H9 (cell line): ENCODE measurements around the gene MDH1. TPM values are rescaled to one million over a fixed set of nuclear protein-coding genes. Genes with fewer than 3 reads are reported as not detected.

ENCODE experiments used
- DNase-seq: peaks from one replicate; pipeline ENCODE4 v3.0.0-alpha.2; 2017
- H2AFZ ChIP-seq: one replicate; pipeline ENCODE4 v1.6.1; 2013; ENCODE audit warnings: mild to moderate bottlenecking, low read length, control low read depth, moderate library complexity
- H2AK5ac ChIP-seq: 2 replicates; pipeline ENCODE4 v1.6.1; 2013; ENCODE audit warnings: low read length, control low read depth, mixed read lengths; ENCODE audit not compliant: insufficient read length
- H2BK120ac ChIP-seq: one replicate; pipeline ENCODE4 v1.6.1; 2013; ENCODE audit warnings: low read depth, mild to moderate bottlenecking, low read length, control low read depth, inconsistent platforms; ENCODE audit not compliant: poor library complexity, severe bottlenecking
- H2BK12ac ChIP-seq: 2 replicates; pipeline ENCODE4 v1.6.1; 2013; ENCODE audit warnings: low read length, control low read depth, mixed read lengths, low read depth; ENCODE audit not compliant: insufficient read length
- H2BK15ac ChIP-seq: 2 replicates; pipeline ENCODE4 v1.6.1; 2013; ENCODE audit warnings: low read depth, low read length, control low read depth
- H2BK20ac ChIP-seq: one replicate; pipeline ENCODE4 v1.6.1; 2013; ENCODE audit warnings: low read depth, mild to moderate bottlenecking, low read length, control low read depth, inconsistent platforms; ENCODE audit not compliant: poor library complexity, severe bottlenecking
- H2BK5ac ChIP-seq: 2 replicates; pipeline ENCODE4 v1.6.1; 2013; ENCODE audit warnings: low read length, control low read depth, mixed read lengths; ENCODE audit not compliant: insufficient read length
- H3K14ac ChIP-seq: 2 replicates; pipeline ENCODE4 v1.6.1; 2013; ENCODE audit warnings: low read length, control low read depth; ENCODE audit not compliant: insufficient read depth
- H3K18ac ChIP-seq: 2 replicates; pipeline ENCODE4 v1.6.1; 2013; ENCODE audit warnings: low read depth, mild to moderate bottlenecking, mixed read lengths, low read length, control low read depth; ENCODE audit not compliant: insufficient read length
- H3K23ac ChIP-seq: 2 replicates; pipeline ENCODE4 v1.6.1; 2013; ENCODE audit warnings: low read length, control low read depth, mixed read lengths, low read depth; ENCODE audit not compliant: insufficient read length
- H3K23me2 ChIP-seq: 2 replicates; pipeline ENCODE4 v1.6.1; 2013; ENCODE audit warnings: low read depth, mild to moderate bottlenecking, mixed read lengths, low read length, control low read depth; ENCODE audit not compliant: insufficient read length, poor library complexity, severe bottlenecking
- H3K27ac ChIP-seq: 2 replicates; pipeline ENCODE4 v1.5.1; 2013; ENCODE audit warnings: low read length, control low read depth, mixed read lengths, low read depth; ENCODE audit not compliant: insufficient read length
- H3K27me3 ChIP-seq: 2 replicates; pipeline ENCODE4 v1.6.1; 2013; ENCODE audit warnings: low read length, control low read depth, inconsistent platforms; ENCODE audit not compliant: insufficient read depth
- H3K4ac ChIP-seq: 2 replicates; pipeline ENCODE4 v1.6.1; 2013; ENCODE audit warnings: low read depth, mild to moderate bottlenecking, control low read depth, inconsistent platforms, low read length, moderate library complexity
- H3K4me1 ChIP-seq: 2 replicates; pipeline ENCODE4 v1.6.1; 2013; ENCODE audit warnings: low read length, control low read depth, inconsistent platforms; ENCODE audit not compliant: insufficient read depth
- H3K4me2 ChIP-seq: 2 replicates; pipeline ENCODE4 v1.6.1; 2013; ENCODE audit warnings: low read length, control low read depth, mixed read lengths; ENCODE audit not compliant: insufficient read length, insufficient read depth
- H3K56ac ChIP-seq: 2 replicates; pipeline ENCODE4 v1.6.1; 2013; ENCODE audit warnings: low read depth, mild to moderate bottlenecking, mixed read lengths, low read length, control low read depth; ENCODE audit not compliant: insufficient read length
- H3K79me1 ChIP-seq: 2 replicates; pipeline ENCODE4 v1.6.1; 2013; ENCODE audit warnings: low read depth, mild to moderate bottlenecking, moderate library complexity, low read length, control low read depth, inconsistent platforms; ENCODE audit not compliant: insufficient read depth, poor library complexity, severe bottlenecking
- H3K79me2 ChIP-seq: 2 replicates; pipeline ENCODE4 v1.6.1; 2013; ENCODE audit warnings: low read length, control low read depth, inconsistent platforms; ENCODE audit not compliant: insufficient read depth
- H3K9ac ChIP-seq: 2 replicates; pipeline ENCODE4 v1.6.1; 2013; ENCODE audit warnings: low read length, control low read depth, mixed read lengths; ENCODE audit not compliant: insufficient read length; ENCODE audit errors: extremely low read depth
- H3K9me3 ChIP-seq: one replicate; pipeline ENCODE4 v1.6.1; 2013; ENCODE audit warnings: low read depth, low read length, inconsistent platforms; ENCODE audit not compliant: control insufficient read depth
- H3T11ph ChIP-seq: one replicate; pipeline ENCODE4 v1.6.1; 2013; ENCODE audit warnings: mild to moderate bottlenecking, low read length, control low read depth, inconsistent platforms
- H4K20me1 ChIP-seq: one replicate; pipeline ENCODE4 v1.6.1; 2013; ENCODE audit not compliant: control insufficient read depth, insufficient read length, insufficient read depth
- H4K5ac ChIP-seq: 2 replicates; pipeline ENCODE4 v1.6.1; 2013; ENCODE audit warnings: low read depth, mild to moderate bottlenecking, mixed read lengths, low read length, control low read depth; ENCODE audit not compliant: insufficient read length
- H4K8ac ChIP-seq: replicated peaks from 2 replicates; pipeline ENCODE4 v1.6.1; 2013; ENCODE audit warnings: low read length, control low read depth, mixed read lengths, low read depth; ENCODE audit not compliant: insufficient read length
- H4K91ac ChIP-seq: 2 replicates; pipeline ENCODE4 v1.6.1; 2013; ENCODE audit warnings: low read depth, mild to moderate bottlenecking, moderate library complexity, mixed read lengths, low read length, control low read depth; ENCODE audit not compliant: insufficient read length
- H3K27ac Mint-ChIP-seq, 3 experiments: 2 replicates in 2 of 3; 3 replicates in 1 of 3; pipeline ENCODE4 v1.8.0; 2020 to 2021; ENCODE audit warnings: mixed read lengths in 3 of 3, mild to moderate bottlenecking in 1 of 3, moderate library complexity in 1 of 3
- H3K27me3 Mint-ChIP-seq: 2 replicates; pipeline ENCODE4 v1.8.0; 2021; ENCODE audit warnings: low read depth, mild to moderate bottlenecking, moderate library complexity, mixed read lengths
- H3K36me3 Mint-ChIP-seq, 3 experiments: 2 replicates in 2 of 3; 3 replicates in 1 of 3; pipeline ENCODE4 v1.8.0; 2020 to 2021; ENCODE audit warnings: low read depth in 3 of 3, mixed read lengths in 3 of 3; ENCODE audit not compliant: insufficient read depth in 1 of 3
- H3K4me1 Mint-ChIP-seq, 2 experiments: 2 replicates each; pipeline ENCODE4 v1.8.0; 2020; ENCODE audit warnings: mixed read lengths in 2 of 2
- H3K4me3 Mint-ChIP-seq, 2 experiments: 2 replicates in 1 of 2; 3 replicates in 1 of 2; pipeline ENCODE4 v1.8.0; 2020 to 2021; ENCODE audit warnings: mild to moderate bottlenecking in 2 of 2, mixed read lengths in 2 of 2, moderate library complexity in 1 of 2
- H3K9me3 Mint-ChIP-seq, 2 experiments: 2 replicates in 1 of 2; 3 replicates in 1 of 2; pipeline ENCODE4 v1.8.0; 2020; ENCODE audit warnings: mild to moderate bottlenecking in 2 of 2, mixed read lengths in 2 of 2, moderate library complexity in 1 of 2
- CTCF ChIP-seq: fragments of 200-600 bp; sonication (generic); conservative IDR thresholded peaks from 3 replicates; pipeline ENCODE4 v1.8.0; 2021; ENCODE audit warnings: antibody characterized with exemption, mild to moderate bottlenecking
- WGBS: extraction: QIAGEN DNeasy Blood & Tissue Kit; methylation state at CpG from one replicate; pipeline ENCODE4 v1.1.7; 2013; ENCODE audit warnings: missing lambda C conversion rate, low lambda C conversion rate, mixed read lengths; ENCODE audit not compliant: insufficient read length; ENCODE audit errors: extremely low coverage; 5-methylcytosine and 5-hydroxymethylcytosine counted together
- total RNA-seq: library from RNA; stranded (reverse); gene quantifications from 2 replicates; pipeline ENCODE4 v1.2.1, GENCODE V29; 2021

Gene MDH1
- total RNA-seq, 1 experiment from 2014 or later, result 324 TPM

GRCh38 chr2:63578767-63579166 lies 10.0 kb upstream of the MDH1 start:
- no peaks in the 10 kb centered on the region for H3K9me3 ChIP-seq
- no peaks in the 10 kb centered on the region for H3K23me2 ChIP-seq
- Mint-ChIP-seq H3K4me1 (peaks cover 49 to 66% of the 10 kb centered on the region in 2 experiments), H3K27ac (peak overlapping the region; percentile 62 to 84 (median 84); a peak in 5 of 7 replicates), H3K27me3 (no peaks in the 10 kb centered on the region), H3K36me3 (peaks cover 0 to 26% (median 3%) of the 10 kb centered on the region in 3 experiments; a peak in 3 of 7 replicates), H3K9me3 (no peaks in the 10 kb centered on the region), H3K4me3 (no peak overlapping the region)
- no peak overlapping the region for H2BK12ac ChIP-seq
- H3K4me2 ChIP-seq, result no peak overlapping the region
- no peak overlapping the region for H2BK20ac ChIP-seq
- no peak for DNase-seq
- H4K8ac ChIP-seq, result no peak overlapping the region
- no peak overlapping the region for H4K91ac ChIP-seq
- H3K79me1 ChIP-seq, result peaks cover 5% of the 10 kb centered on the region
- peaks cover 2% of the 10 kb centered on the region; the same call in 1 of the 2 replicates for H3K79me2 ChIP-seq
- no peak overlapping the region for H2BK120ac ChIP-seq
- H3T11ph ChIP-seq, result no peak overlapping the region
- H3K27me3 ChIP-seq, result no peaks in the 10 kb centered on the region
- H4K20me1 ChIP-seq, result no peaks in the 10 kb centered on the region
- H4K5ac ChIP-seq, result no peak overlapping the region
- no peak overlapping the region for H3K23ac ChIP-seq
- no peak overlapping the region for H3K4ac ChIP-seq
- H2AK5ac ChIP-seq, result no peak overlapping the region
- H2BK5ac ChIP-seq, result no peak overlapping the region
- no CpG with 5 or more reads among the region's 3 CpGs for WGBS
- H3K18ac ChIP-seq, result no peak overlapping the region
- H3K9ac ChIP-seq, result no peak overlapping the region
- H2AFZ ChIP-seq, result no peak overlapping the region
- no peak overlapping the region for H3K27ac ChIP-seq
- no peak overlapping the region for H2BK15ac ChIP-seq
- no peak overlapping the region for H3K56ac ChIP-seq
- TF ChIP-seq CTCF, result no peak
- H3K14ac ChIP-seq, result no peak overlapping the region
- no peaks in the 10 kb centered on the region; the same call in 1 of the 2 replicates for H3K4me1 ChIP-seq
